ENCODE data around the gene SLC26A9.
"Not testable (repeated sequence)": the region's sequence is repeated elsewhere in the genome, so short reads cannot be mapped to it uniquely, and the experiment has no call there.

SLC26A9 gene

GRCh38 chr1:205923651-205924459 is 19.4 kb downstream of the SLC26A9 start:
- FAIRE-seq = no peak

DNA sequence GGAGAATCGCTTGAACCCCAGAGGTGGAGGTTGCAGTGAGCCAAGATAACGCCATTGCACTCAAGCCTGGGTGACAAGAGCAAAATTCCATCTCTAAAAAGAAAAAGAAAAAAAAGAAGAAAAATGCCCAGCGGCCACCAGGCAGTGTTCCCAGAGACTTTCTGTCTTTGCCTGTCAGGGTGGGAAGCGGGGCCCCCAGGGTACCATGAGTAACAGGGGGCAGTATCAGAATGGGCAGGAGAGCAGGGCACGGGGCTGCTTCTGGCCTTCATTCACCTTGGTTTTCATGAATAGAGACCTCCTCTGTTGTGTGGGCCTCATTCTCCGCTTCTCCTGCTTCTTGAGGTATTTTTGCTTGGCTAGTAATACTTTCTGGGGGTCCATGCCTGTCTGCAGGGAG is 20.4 kb downstream of the SLC26A9 start:
- no peak for FAIRE-seq

- no peak for FAIRE-seq
Measured at GRCh38 chr1:205922314-205922713, 20.9 kb downstream of the SLC26A9 start.

DNA sequence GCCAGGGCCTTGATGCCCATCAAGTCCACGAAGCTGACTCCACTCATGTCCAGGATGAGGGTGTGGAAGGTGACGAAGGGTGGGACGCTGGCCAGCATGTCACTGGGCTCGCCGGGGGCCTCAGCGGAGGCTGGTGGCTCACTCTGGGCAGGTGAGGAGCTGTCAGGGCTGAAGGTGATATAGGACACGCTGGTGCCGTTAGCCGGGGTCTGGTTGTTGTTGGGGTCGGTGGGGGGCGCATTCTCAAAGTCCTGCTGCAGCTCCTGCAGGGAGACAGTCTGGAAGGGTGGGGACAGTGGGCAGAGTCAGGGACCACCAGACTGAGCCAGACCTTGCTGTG is 21.7 kb downstream of the SLC26A9 start:
- FAIRE-seq = no peak

DNA sequence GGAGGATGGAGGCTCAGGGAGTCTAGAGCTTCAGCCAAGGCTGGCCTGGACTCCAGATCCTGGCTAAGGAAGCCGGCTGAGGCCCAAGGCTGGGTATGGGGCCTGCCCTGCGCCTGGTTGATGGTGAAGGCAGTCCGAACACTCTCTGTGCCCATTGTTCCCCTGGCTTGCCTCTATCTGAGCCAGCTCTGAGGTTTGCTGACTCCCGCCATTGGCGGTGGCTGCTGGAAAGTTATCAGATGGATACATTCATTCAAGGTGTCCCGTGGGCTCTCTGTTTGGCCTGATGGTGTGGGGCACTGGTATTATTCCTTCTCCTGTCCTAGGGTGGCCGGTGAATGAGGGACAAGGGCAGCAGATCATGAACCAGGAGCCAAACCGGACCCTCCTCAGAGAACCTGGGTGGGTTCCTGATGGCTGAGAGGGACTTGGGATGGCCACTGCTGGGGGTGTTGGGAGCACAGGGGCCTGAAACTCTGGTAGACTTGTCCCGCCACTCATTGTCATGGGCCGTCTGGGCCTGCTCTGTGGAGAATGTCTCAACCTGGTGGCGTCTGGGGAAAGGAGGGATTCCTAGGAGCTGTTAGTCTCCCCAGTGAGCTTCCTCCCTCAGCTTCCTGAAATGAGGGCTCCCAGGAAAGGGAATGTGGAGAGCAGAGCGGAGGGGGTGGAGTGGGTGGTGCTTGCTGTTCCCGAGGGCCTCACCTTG is 22.2 kb downstream of the SLC26A9 start:
- no peak for FAIRE-seq

DNA sequence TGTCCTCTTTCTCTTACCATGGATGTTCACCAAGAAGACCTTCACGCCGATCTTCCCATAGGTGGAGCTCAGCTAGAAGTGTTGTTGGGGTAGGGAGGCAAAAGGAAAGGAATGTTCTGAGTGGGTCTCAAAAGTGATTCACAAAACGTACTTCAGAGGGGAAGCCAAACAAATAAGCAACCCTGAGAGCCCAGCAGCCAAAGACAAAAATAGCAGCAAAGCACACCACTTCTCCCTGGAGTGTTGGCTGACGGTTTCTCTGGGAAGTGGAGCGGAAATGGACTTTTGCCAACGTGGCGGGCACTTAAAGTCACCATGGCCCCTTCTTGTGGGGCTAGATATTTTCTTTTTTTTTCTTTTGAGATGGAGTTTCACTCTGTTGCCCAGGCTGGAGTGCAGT is 23.1 kb downstream of the SLC26A9 start:
- no peak for FAIRE-seq

DNA sequence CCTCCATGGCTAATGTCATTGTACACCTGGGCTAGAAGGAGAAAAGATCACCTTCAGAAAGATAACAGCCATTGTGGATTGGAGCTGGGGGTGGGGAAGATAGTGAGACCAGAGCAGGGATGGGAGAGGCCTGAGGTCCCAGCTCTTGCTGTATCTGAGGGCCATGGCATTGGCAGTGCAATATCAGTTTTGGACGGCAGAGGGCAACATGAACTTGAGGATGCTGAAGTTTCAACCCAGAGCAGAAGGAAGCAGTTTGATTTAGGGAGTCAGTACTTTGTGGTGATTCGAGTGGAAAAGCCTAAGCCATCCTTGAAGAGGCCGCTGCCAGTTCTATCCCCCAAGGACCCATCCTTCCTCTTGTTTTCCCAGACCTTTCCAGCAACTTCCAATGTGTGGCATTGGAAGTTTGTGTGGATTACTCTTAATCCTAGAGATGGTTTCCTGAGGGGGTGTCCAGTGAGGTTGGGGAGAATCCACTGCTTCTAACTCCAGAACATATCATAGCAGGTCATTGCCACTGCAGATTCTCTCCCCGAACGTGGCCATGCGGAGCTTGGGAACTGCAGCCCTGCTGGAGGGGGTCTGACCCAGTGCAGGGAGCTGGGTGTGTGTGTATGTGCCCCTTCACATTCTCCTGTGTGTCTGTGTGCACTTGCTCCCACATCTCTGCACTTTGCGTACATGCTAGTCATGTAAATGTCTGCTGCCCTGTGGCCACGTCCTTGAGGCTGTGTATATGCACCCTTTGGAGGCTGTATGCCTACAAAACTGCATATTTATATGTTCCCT is 24.1 kb downstream of the SLC26A9 start:
- no peak for FAIRE-seq

- no peak for FAIRE-seq
Measured at GRCh38 chr1:205917466-205918238, 25.6 kb downstream of the SLC26A9 start.

GRCh38 chr1:205916541-205916940 is 26.7 kb downstream of the SLC26A9 start:
- FAIRE-seq = no peak

- no peak for FAIRE-seq
Measured at GRCh38 chr1:205915354-205915990, 27.8 kb downstream of the SLC26A9 start.

DNA sequence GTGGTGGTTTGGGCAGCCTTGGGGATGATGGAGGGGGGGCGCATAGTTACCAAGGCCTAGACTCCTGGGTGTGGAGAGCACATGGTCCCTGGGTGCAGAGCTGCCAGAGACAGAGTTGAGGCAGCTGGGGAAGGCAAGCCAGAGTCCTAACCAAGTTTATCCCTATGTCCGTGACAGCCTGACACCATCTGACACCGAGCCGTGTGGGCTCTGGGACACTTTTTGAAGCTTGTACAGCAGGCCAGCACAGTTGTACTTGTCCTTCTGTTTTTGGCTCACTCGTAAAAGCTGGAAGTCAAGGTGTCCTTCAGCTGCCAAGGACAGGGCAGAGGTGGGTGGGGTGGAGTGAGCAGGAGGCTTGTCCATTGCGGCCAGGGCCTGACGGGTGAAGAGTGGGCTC is 28.5 kb downstream of the SLC26A9 start:
- no peak for FAIRE-seq

DNA sequence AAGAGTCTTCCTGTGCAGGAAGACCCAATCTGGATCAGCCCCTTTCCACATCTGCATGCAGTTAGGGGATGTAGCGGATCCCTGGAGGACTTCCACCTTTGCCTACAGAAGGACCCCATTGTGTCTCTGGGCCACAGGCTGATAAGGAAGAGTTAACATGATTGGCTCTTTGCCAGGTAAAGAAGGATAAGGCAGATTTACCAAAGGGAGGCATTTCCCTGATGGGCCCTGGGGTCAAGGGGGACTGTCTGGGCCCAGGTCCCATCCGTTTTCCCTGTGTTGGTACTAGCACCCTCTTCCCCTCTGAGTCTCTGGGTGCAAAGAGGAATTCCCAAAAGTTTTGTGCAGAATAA is 29.1 kb downstream of the SLC26A9 start:
- no peak for FAIRE-seq

DNA sequence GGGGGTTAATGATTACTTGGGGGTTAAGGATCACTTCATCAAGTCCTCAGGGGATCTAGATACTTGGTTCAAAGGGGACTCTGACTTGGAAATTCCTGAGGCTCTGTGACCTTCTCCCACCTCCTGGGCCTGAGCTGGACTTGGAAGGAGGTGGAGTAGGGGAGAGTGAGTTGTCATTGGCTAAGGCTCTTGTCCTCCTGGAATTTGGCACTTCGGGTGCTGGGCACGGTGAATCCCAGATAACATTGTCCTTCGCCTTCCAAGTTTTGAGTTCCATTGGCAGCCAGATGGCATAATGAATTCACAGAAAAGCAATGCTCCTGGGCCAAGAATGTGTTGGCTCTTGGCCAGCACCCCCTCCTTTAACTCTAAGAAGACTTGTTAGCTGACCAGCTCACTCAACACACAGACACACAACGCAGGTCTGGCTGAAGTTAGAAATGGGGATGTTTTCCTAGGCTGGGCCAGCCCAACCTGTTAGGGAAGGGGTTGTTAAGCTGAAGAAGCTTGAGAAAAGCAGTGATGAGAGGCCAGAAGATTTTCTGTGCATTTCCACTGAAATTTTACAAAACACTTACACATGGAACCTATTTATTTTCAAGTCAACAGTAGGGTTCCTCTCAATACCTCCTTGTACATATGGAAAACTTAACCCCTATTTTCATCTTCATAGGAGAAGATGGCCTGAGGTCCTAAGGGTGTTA is 29.7 kb downstream of the SLC26A9 start:
- FAIRE-seq = no peak

GRCh38 chr1:205907794-205908193 is 35.5 kb downstream of the SLC26A9 start:
- no peak for FAIRE-seq

GRCh38 chr1:205905095-205905494 is 38.2 kb downstream of the SLC26A9 start:
- not testable (repeated sequence) for FAIRE-seq

GRCh38 chr1:205896351-205896750 is 46.9 kb downstream of the SLC26A9 start:
- no peak for FAIRE-seq

DNA sequence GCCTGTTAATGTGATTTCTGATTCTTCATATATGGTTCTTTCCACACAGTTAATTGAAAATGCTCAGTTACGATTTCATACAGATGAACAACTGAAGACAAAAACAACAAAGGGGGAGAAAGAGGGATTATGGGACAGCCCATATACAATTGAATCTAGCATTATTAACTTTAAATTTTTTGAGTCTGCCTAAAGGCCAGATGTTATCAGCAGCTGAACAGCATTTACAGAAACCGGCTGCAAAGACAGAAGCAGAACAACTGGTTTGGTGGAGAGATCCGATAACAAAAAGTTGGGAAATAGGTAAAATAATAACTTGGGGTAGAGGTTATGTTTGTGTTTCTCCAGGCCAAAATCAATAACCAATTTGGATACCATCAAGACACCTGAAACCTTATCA is 49.1 kb downstream of the SLC26A9 start:
- FAIRE-seq = not testable (repeated sequence)

GRCh38 chr1:205892175-205892574 is 51.1 kb downstream of the SLC26A9 start:
- not testable (repeated sequence) for FAIRE-seq

DNA sequence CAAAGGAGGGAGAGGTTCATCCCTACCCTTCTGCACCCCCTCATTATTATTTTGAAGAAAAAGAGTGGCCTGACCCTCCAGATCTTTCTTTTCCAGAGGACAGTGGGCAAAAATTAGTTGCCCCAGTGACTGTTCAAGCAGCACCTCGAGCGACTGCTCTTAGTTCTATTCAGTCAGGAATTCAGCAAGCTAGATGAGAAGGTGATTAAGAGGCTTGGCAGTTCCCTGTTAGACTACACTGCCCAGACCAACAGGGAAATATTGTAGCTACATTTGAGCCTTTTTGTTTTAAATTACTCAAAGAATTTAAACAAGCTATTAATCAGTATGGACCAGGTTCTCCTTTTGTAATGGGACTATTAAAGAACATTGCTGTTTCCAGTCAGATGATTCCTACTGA is 51.8 kb downstream of the SLC26A9 start:
- not testable (repeated sequence) for FAIRE-seq

DNA sequence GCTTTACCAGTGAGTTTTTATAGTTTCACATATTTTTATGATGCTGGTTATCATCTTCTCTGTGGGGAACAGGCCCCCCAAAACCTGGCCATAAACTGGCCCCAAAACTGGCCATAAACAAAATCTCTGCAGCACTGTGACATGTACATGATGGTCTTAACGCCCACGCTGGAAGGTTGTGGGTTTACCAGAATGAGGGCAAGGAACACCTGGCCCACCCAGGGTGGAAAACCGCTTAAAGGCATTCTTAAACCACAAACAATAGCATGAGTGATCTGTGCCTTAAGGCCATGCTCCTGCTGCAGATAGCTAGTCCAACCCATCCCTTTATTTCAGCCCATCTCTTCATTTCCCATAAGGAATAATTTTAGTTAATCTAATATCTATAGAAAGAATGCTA is 52.6 kb downstream of the SLC26A9 start:
- not testable (repeated sequence) for FAIRE-seq

DNA sequence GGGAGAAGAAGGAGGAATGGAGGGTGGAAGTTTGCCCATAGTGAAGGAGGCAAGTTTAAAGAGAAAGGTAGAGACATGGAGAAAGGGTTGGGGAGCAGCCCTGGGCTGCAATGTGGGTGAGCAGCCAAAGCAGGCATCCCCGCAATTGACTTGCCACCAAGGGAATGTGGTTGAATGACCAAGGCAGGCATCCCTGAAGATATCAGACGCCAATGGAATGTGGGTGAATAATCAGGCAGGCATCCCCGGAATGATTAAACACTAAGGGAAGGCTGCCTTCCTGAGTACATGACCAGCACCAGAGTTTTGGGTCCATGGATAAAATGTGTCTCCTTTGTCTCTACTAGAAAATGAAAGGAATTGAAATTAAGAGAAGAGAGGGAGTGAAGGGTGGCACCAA is 53.5 kb downstream of the SLC26A9 start:
- FAIRE-seq = not testable (repeated sequence)

DNA sequence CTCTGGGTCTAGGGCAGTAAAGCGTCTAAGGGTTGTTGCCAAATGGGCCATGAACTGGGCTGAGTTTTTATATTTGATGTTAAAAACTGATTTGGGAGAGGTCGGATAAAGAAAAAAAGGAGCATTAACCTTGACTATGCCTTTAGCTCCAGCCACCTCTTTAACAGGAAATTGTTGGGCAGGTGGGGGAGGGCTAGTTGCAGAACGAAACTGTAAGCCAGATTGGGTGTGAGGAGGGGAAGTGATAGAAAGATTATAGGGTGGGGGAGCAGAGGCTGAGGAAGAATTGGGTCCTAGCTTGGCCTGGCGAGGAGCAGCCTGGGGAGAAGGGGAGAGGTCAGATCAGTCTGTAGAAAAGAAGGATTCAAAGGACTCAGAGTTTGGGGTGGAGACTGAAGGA is 54.2 kb downstream of the SLC26A9 start:
- FAIRE-seq = not testable (repeated sequence)

Measured in colon (tissue), 2 donors.